Astrocyte (in vitro differentiated cells and primary cell): ENCODE measurements around the gene IGSF3. TPM values are rescaled to one million over a fixed set of nuclear protein-coding genes. Genes with fewer than 3 reads are reported as not detected.

Experiments used
- DNase-seq: peaks from one replicate; pipeline ENCODE4 v3.0.0-alpha.2; 2010; ENCODE audit warnings: low read depth
- FAIRE-seq: peaks from 2 replicates; lab custom pipeline; 2011; peaks lifted over from hg19 to GRCh38; lab: Jason Lieb, UNC
- H2AFZ ChIP-seq: 2 replicates; pipeline ENCODE4 v1.6.0; 2012; ENCODE audit warnings: low read depth, low read length, inconsistent platforms
- H3K27ac ChIP-seq: 2 replicates; pipeline ENCODE4 v1.5.1; 2011; ENCODE audit warnings: low read depth, low read length, inconsistent platforms
- H3K27me3 ChIP-seq: 2 replicates; pipeline ENCODE4 v1.6.0; 2011; ENCODE audit warnings: low read length, inconsistent platforms; ENCODE audit not compliant: insufficient read depth
- H3K36me3 ChIP-seq: 2 replicates; pipeline ENCODE4 v1.5.1; 2011; ENCODE audit warnings: low read length, inconsistent platforms; ENCODE audit not compliant: insufficient read depth
- H3K4me1 ChIP-seq: 2 replicates; pipeline ENCODE4 v1.5.1; 2011; ENCODE audit warnings: low read length, inconsistent platforms; ENCODE audit not compliant: insufficient read depth
- H3K4me2 ChIP-seq: 2 replicates; pipeline ENCODE4 v1.6.0; 2012; ENCODE audit warnings: low read length, inconsistent platforms
- H3K4me3 ChIP-seq: 2 replicates; pipeline ENCODE4 v1.5.1; 2011; ENCODE audit warnings: low read depth, mild to moderate bottlenecking, low read length, inconsistent platforms; ENCODE audit not compliant: insufficient read depth
- H3K79me2 ChIP-seq: 2 replicates; pipeline ENCODE4 v1.6.0; 2012; ENCODE audit warnings: mild to moderate bottlenecking, low read length, inconsistent platforms; ENCODE audit not compliant: insufficient read depth
- H3K9ac ChIP-seq: 2 replicates; pipeline ENCODE4 v1.6.0; 2012; ENCODE audit warnings: mild to moderate bottlenecking, low read length, inconsistent platforms
- H3K9me3 ChIP-seq: 2 replicates; pipeline ENCODE4 v1.5.1; 2012; ENCODE audit warnings: low read depth, mild to moderate bottlenecking, low read length, inconsistent platforms; ENCODE audit not compliant: insufficient read depth
- H4K20me1 ChIP-seq: 2 replicates; pipeline ENCODE4 v1.6.0; 2012; ENCODE audit warnings: low read length, inconsistent platforms; ENCODE audit not compliant: insufficient read depth
- H3K27ac Mint-ChIP-seq: one replicate; pipeline ENCODE4 v1.8.0; 2021; ENCODE audit warnings: mild to moderate bottlenecking, mixed read lengths; ENCODE audit not compliant: unreplicated experiment
- H3K27me3 Mint-ChIP-seq: one replicate; pipeline ENCODE4 v1.8.0; 2021; ENCODE audit warnings: low read depth, mixed read lengths; ENCODE audit not compliant: unreplicated experiment
- H3K36me3 Mint-ChIP-seq: one replicate; pipeline ENCODE4 v1.8.0; 2021; ENCODE audit warnings: low read depth, mixed read lengths; ENCODE audit not compliant: unreplicated experiment
- H3K4me1 Mint-ChIP-seq: one replicate; pipeline ENCODE4 v1.8.0; 2021; ENCODE audit warnings: low read depth, mixed read lengths; ENCODE audit not compliant: unreplicated experiment
- H3K4me3 Mint-ChIP-seq: one replicate; pipeline ENCODE4 v1.8.0; 2021; ENCODE audit warnings: mild to moderate bottlenecking, moderate library complexity, mixed read lengths; ENCODE audit not compliant: unreplicated experiment
- H3K9me3 Mint-ChIP-seq: one replicate; pipeline ENCODE4 v1.8.0; 2021; ENCODE audit warnings: mild to moderate bottlenecking, mixed read lengths; ENCODE audit not compliant: unreplicated experiment
- CTCF ChIP-seq: IDR thresholded peaks from 2 replicates; pipeline ENCODE4 v1.5.1; 2011; ENCODE audit warnings: low read depth, mild to moderate bottlenecking, inconsistent platforms, low read length, moderate library complexity; ENCODE audit not compliant: insufficient read depth
- EZH2 ChIP-seq: IDR thresholded peaks from 2 replicates; pipeline ENCODE4 v1.6.1; 2012; ENCODE audit warnings: mild to moderate bottlenecking, low read length, inconsistent platforms; ENCODE audit not compliant: insufficient read depth
- total RNA-seq: library from RNA; stranded (reverse); gene quantifications from 2 replicates; pipeline ENCODE4 v1.2.1, GENCODE V29; 2021

IGSF3 gene
- total RNA-seq, 1 donor from 2014 or later = 11.7 TPM

- Histone ChIP-seq H3K36me3 (no peaks in the 10 kb centered on the region), H2AFZ (no peak overlapping the region), H3K4me2 (no peak overlapping the region), H3K4me3 (no peak overlapping the region), H3K27me3 (no peaks in the 10 kb centered on the region), H3K9me3 (no peaks in the 10 kb centered on the region), H3K4me1 (no peaks in the 10 kb centered on the region), H3K79me2 (no peaks in the 10 kb centered on the region), H3K9ac (no peak overlapping the region), H4K20me1 (no peaks in the 10 kb centered on the region), H3K27ac (no peak overlapping the region)
- FAIRE-seq (no peak), DNase-seq (peak; percentile 51)
- H3K9me3 Mint-ChIP-seq = no peaks in the 10 kb centered on the region
- TF ChIP-seq EZH2 = no peak
- no peak for TF ChIP-seq CTCF
- H3K27ac Mint-ChIP-seq = peak overlapping the region; percentile 69
- no peak overlapping the region for H3K4me3 Mint-ChIP-seq
- H3K36me3 Mint-ChIP-seq = no peaks in the 10 kb centered on the region
- H3K27me3 Mint-ChIP-seq = peaks cover 2% of the 10 kb centered on the region
- H3K4me1 Mint-ChIP-seq = peaks cover 25% of the 10 kb centered on the region
These were observed 86.8 kb downstream of the IGSF3 start for GRCh38 chr1:116580446-116581322.

- Mint-ChIP-seq H3K4me3 (no peak overlapping the region), H3K9me3 (no peaks in the 10 kb centered on the region), H3K27ac (no peak overlapping the region), H3K36me3 (no peaks in the 10 kb centered on the region), H3K4me1 (peaks cover 36% of the 10 kb centered on the region), H3K27me3 (peaks cover 2% of the 10 kb centered on the region)
- Histone ChIP-seq H2AFZ (no peak overlapping the region), H3K9ac (no peak overlapping the region), H3K4me2 (no peak overlapping the region), H4K20me1 (no peaks in the 10 kb centered on the region), H3K36me3 (no peaks in the 10 kb centered on the region), H3K9me3 (no peaks in the 10 kb centered on the region), H3K27me3 (no peaks in the 10 kb centered on the region), H3K4me1 (peaks cover 4% of the 10 kb centered on the region), H3K27ac (no peak overlapping the region), H3K4me3 (no peak overlapping the region), H3K79me2 (no peaks in the 10 kb centered on the region)
- no peak for DNase-seq
- TF ChIP-seq EZH2 (no peak), CTCF (no peak)
- no peak for FAIRE-seq
These were observed 88.2 kb downstream of the IGSF3 start for GRCh38 chr1:116579259-116579875.

- Histone ChIP-seq H3K27ac (no peak overlapping the region), H3K4me2 (no peak overlapping the region), H3K4me3 (no peak overlapping the region), H3K27me3 (no peaks in the 10 kb centered on the region), H3K9ac (no peak overlapping the region), H3K9me3 (no peaks in the 10 kb centered on the region), H4K20me1 (no peaks in the 10 kb centered on the region), H3K36me3 (no peaks in the 10 kb centered on the region), H3K79me2 (no peaks in the 10 kb centered on the region), H2AFZ (no peak overlapping the region), H3K4me1 (peaks cover 7% of the 10 kb centered on the region)
- DNase-seq (no peak), FAIRE-seq (no peak)
- peaks cover 2% of the 10 kb centered on the region for H3K27me3 Mint-ChIP-seq
- H3K9me3 Mint-ChIP-seq = no peaks in the 10 kb centered on the region
- TF ChIP-seq CTCF = no peak
- TF ChIP-seq EZH2 = no peak
- peaks cover 44% of the 10 kb centered on the region for H3K4me1 Mint-ChIP-seq
- H3K27ac Mint-ChIP-seq = no peak overlapping the region
- H3K4me3 Mint-ChIP-seq = no peak overlapping the region
- no peaks in the 10 kb centered on the region for H3K36me3 Mint-ChIP-seq
These were observed 89.0 kb downstream of the IGSF3 start for GRCh38 chr1:116578581-116578980.
